HFFc6 (cell line): ENCODE data around the gene WDR72. TPM values are rescaled to one million over a fixed set of nuclear protein-coding genes. Genes with fewer than 3 reads are reported as not detected.
"Not testable (repeated sequence)": the region's sequence is repeated elsewhere in the genome, so short reads cannot be mapped to it uniquely, and the experiment has no call there.

Experiments
- DNase-seq: peaks from one replicate; pipeline ENCODE4 v3.0.0-alpha.2; 2018
- H3K27ac Mint-ChIP-seq: 2 replicates; pipeline ENCODE4 v1.8.0; 2020; ENCODE audit warnings: mild to moderate bottlenecking, mixed read lengths
- H3K27me3 Mint-ChIP-seq: 2 replicates; pipeline ENCODE4 v1.8.0; 2021; ENCODE audit warnings: mild to moderate bottlenecking, moderate library complexity, mixed read lengths; ENCODE audit not compliant: insufficient read depth
- H3K36me3 Mint-ChIP-seq: 2 replicates; pipeline ENCODE4 v1.8.0; 2021; ENCODE audit warnings: low read depth, mixed read lengths
- H3K4me1 Mint-ChIP-seq: 2 replicates; pipeline ENCODE4 v1.8.0; 2020; ENCODE audit warnings: low read depth, mixed read lengths
- H3K4me3 Mint-ChIP-seq: 2 replicates; pipeline ENCODE4 v1.8.0; 2020; ENCODE audit warnings: mild to moderate bottlenecking, moderate library complexity, mixed read lengths
- H3K9me3 Mint-ChIP-seq: 2 replicates; pipeline ENCODE4 v1.8.0; 2020; ENCODE audit warnings: mild to moderate bottlenecking, mixed read lengths
- CTCF ChIP-seq: fragments of 200-600 bp; sonication (generic); IDR thresholded peaks from 2 replicates; pipeline ENCODE4 v1.5.0; 2021; ENCODE audit warnings: antibody characterized with exemption, mild to moderate bottlenecking
- total RNA-seq, 6 experiments: library from RNA; stranded (reverse); fragmentation: NEBNext Ultra II Directional; extraction: Animal tissue kit (Norgen Biotek cat#: 25700); gene quantifications; 2 replicates in 1 of 6; 3 replicates in 5 of 6; pipeline ENCODE4 v1.2.3, GENCODE V29; 2021

Gene WDR72
- total RNA-seq, 6 experiments from 2014 or later: not detected

- no peak for DNase-seq
- Mint-ChIP-seq H3K4me3 (no peak overlapping the region), H3K4me1 (no peaks in the 10 kb centered on the region), H3K27me3 (no peaks in the 10 kb centered on the region; the same call in 1 of the 2 replicates), H3K36me3 (no peaks in the 10 kb centered on the region), H3K9me3 (peaks cover 43% of the 10 kb centered on the region), H3K27ac (no peak overlapping the region)
- TF ChIP-seq CTCF: no peak
Measured at GRCh38 chr15:53695365-53695764, 64.1 kb downstream of the WDR72 start.

GRCh38 chr15:53694476-53694874, 65.0 kb downstream of the WDR72 start:
- DNase-seq: no peak
- Mint-ChIP-seq H3K27ac (no peak overlapping the region), H3K36me3 (no peaks in the 10 kb centered on the region), H3K4me3 (no peak overlapping the region), H3K9me3 (peaks cover 39% of the 10 kb centered on the region), H3K27me3 (no peaks in the 10 kb centered on the region; the same call in 1 of the 2 replicates), H3K4me1 (no peaks in the 10 kb centered on the region)
- no peak for TF ChIP-seq CTCF

GRCh38 chr15:53693729-53694475, 65.6 kb downstream of the WDR72 start:
- H3K27me3 Mint-ChIP-seq: no peaks in the 10 kb centered on the region; the same call in 1 of the 2 replicates
- peaks cover 39% of the 10 kb centered on the region for H3K9me3 Mint-ChIP-seq
- no peaks in the 10 kb centered on the region for H3K36me3 Mint-ChIP-seq
- DNase-seq: no peak
- no peak overlapping the region for H3K4me3 Mint-ChIP-seq
- no peak overlapping the region for H3K27ac Mint-ChIP-seq
- H3K4me1 Mint-ChIP-seq: no peaks in the 10 kb centered on the region
- no peak for TF ChIP-seq CTCF

- not testable (repeated sequence) for H3K36me3 Mint-ChIP-seq, H3K27ac Mint-ChIP-seq, H3K27me3 Mint-ChIP-seq, H3K4me1 Mint-ChIP-seq, DNase-seq, H3K4me3 Mint-ChIP-seq
- peaks cover 20% of the 10 kb centered on the region for H3K9me3 Mint-ChIP-seq
Measured at GRCh38 chr15:53684162-53684561, 75.3 kb downstream of the WDR72 start.

- Mint-ChIP-seq H3K4me3 (no peak overlapping the region), H3K4me1 (no peaks in the 10 kb centered on the region)
- TF ChIP-seq CTCF: no peak
Measured at GRCh38 chr15:53681056-53681455, 78.4 kb downstream of the WDR72 start.

GRCh38 chr15:53675832-53676231, 83.6 kb downstream of the WDR72 start:
- Mint-ChIP-seq H3K4me1 (no peaks in the 10 kb centered on the region), H3K4me3 (no peak overlapping the region), H3K36me3 (0 out of 2 replicates have a peak, but pooled peaks cover 4% of the 10 kb centered on the region), H3K27ac (no peak overlapping the region), H3K27me3 (peaks cover 5% of the 10 kb centered on the region), H3K9me3 (peaks cover 50% of the 10 kb centered on the region)
- no peak for DNase-seq
- TF ChIP-seq CTCF: no peak

More at GRCh38 chr15:53681056-53681455, 78.4 kb downstream of the WDR72 start:
- Mint-ChIP-seq H3K27ac (no peak overlapping the region), H3K9me3 (peaks cover 37% of the 10 kb centered on the region), H3K36me3 (0 out of 2 replicates have a peak, but pooled peaks cover 4% of the 10 kb centered on the region), H3K27me3 (peaks cover 2% of the 10 kb centered on the region; the same call in 1 of the 2 replicates)
- no peak for DNase-seq
